Stimulated activated CD4-positive, alpha-beta T cell treated with anti-CD3 and anti-CD28 coated beads, Interleukin-1b, Interleukin-23, amount 100 ng/mL, for 1 hour (primary cell): ENCODE measurements around the gene ID2.

Experiments used
- DNase-seq, 2 donors: peaks; one replicate each; pipeline ENCODE4 v3.0.0-alpha.2; 2020; ENCODE audit warnings: low read depth in 2 of 2

Gene ID2

GRCh38 chr2:8729939-8730338 lies 48.1 kb downstream of the ID2 start:
- no peak for DNase-seq

- DNase-seq: no peak
These were observed 50.7 kb downstream of the ID2 start for GRCh38 chr2:8732601-8733000.
